ENCODE results near the gene C9orf85.
"Not testable (repeated sequence)": the region's sequence is repeated elsewhere in the genome, so short reads cannot be mapped to it uniquely, and the experiment has no call there.

The C9orf85 gene

DNA sequence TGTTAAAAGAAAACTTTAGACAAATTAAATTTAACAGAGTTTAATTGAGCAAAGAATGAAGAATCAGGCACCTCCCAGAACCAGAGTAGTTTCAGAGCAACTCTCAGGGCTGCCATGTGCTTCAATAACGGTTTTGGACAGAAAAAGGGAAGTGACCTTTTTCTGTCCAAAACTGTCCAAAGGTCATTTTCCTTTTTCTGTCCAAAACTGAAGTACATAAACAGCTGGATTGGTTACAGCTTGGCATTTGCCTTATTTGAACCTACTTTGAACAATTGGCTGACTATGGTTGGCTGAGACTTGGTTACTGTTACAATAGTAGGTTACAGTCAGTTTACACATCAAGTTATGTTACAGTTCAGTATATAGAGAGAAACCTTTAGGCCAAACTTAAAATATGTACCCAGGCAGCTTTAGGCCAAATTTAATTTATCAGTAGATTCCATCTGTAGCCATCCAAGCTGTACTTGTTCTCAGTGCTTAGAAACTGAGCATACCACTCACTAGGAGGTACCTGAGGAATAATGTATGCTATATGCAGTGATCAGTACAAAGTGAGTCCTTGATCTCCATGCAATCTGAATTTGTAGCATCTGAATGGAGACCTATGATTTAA is 44.0 kb downstream of the C9orf85 start:
- H3K4me3 ChIP-seq (replicated peaks; ENCODE audit: insufficient read depth, low read length), result no peak overlapping the region
- peak overlapping the region; percentile 51 for H3K27ac ChIP-seq (replicated peaks)
- H3K27me3 ChIP-seq (ENCODE audit: insufficient read depth, poor library complexity, severe bottlenecking), result no peaks in the 10 kb centered on the region
- TF ChIP-seq REST (IDR thresholded peaks at IDR 0.05; ENCODE audit: insufficient replicate concordance, low read depth) (no peak), SPI1 (IDR thresholded peaks at IDR 0.05; ENCODE audit: borderline replicate concordance, low read depth) (peak; percentile 81), GABPA (IDR thresholded peaks at IDR 0.05; ENCODE audit: low read depth) (no peak), POLR2AphosphoS5 (IDR thresholded peaks at IDR 0.05; ENCODE audit: low read depth) (no peak)
- peak in 1 of 2 experiments; percentile 1 for DNase-seq (ENCODE audit: low read depth in 1 of 2, low spot score in 1 of 2)

- Histone ChIP-seq H3K27me3 (ENCODE audit: insufficient read depth, poor library complexity, severe bottlenecking) (no peaks in the 10 kb centered on the region), H3K27ac (replicated peaks) (no peak overlapping the region), H3K4me3 (replicated peaks; ENCODE audit: insufficient read depth, low read length) (no peak overlapping the region)
- DNase-seq (ENCODE audit: low read depth in 1 of 2, low spot score in 1 of 2), result no peak
- TF ChIP-seq GABPA (IDR thresholded peaks at IDR 0.05; ENCODE audit: low read depth) (no peak), SPI1 (IDR thresholded peaks at IDR 0.05; ENCODE audit: borderline replicate concordance, low read depth) (no peak), CTCF (IDR thresholded peaks at IDR 0.05; ENCODE audit: insufficient read depth, low read length) (no peak), REST (IDR thresholded peaks at IDR 0.05; ENCODE audit: insufficient replicate concordance, low read depth) (no peak), POLR2AphosphoS5 (IDR thresholded peaks at IDR 0.05; ENCODE audit: low read depth) (no peak)
These were observed 50.9 kb downstream of the C9orf85 start for GRCh38 chr9:71962328-71962727.

DNA sequence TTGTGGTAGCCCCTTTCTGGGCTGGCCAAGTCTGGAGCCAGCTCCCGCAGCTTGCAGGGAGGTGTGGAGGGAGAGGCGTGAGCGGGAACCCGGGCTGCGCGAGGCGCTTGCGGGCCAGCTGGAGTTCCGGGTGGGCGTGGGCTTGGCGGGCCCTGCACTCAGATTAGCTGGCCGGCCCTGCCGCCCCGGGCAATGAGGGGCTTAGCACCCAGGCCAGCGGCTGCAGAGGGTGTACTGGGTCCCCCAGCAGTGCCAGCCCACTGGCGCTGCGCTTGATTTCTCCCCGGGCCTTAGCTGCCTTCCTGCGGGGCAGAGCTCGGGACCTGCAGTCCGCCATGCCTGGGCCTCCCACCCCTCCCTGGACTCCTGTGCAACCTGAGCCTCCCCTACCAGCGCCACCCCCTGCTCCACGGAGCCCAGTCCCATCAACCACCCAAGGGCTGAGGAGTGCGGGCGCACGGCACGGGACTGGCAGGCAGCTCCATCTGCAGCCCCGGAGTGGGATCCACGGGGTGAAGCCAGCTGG is 52.1 kb downstream of the C9orf85 start:
- not testable (repeated sequence) for H3K4me3 ChIP-seq (replicated peaks; ENCODE audit: insufficient read depth, low read length); DNase-seq (ENCODE audit: low read depth in 1 of 2, low spot score in 1 of 2); H3K27me3 ChIP-seq (ENCODE audit: insufficient read depth, poor library complexity, severe bottlenecking); H3K27ac ChIP-seq (replicated peaks)

GRCh38 chr9:71965403-71965802 is 54.0 kb downstream of the C9orf85 start:
- DNase-seq (ENCODE audit: low read depth in 1 of 2, low spot score in 1 of 2), result no peak
- Histone ChIP-seq H3K4me3 (replicated peaks; ENCODE audit: insufficient read depth, low read length) (no peak overlapping the region), H3K27ac (replicated peaks) (no peak overlapping the region), H3K27me3 (ENCODE audit: insufficient read depth, poor library complexity, severe bottlenecking) (no peaks in the 10 kb centered on the region)
- TF ChIP-seq POLR2AphosphoS5 (IDR thresholded peaks at IDR 0.05; ENCODE audit: low read depth), result no peak
- TF ChIP-seq CTCF (IDR thresholded peaks at IDR 0.05; ENCODE audit: insufficient read depth, low read length), result no peak
- no peak for TF ChIP-seq REST (IDR thresholded peaks at IDR 0.05; ENCODE audit: insufficient replicate concordance, low read depth)
- TF ChIP-seq SPI1 (IDR thresholded peaks at IDR 0.05; ENCODE audit: borderline replicate concordance, low read depth), result no peak
- no peak for TF ChIP-seq GABPA (IDR thresholded peaks at IDR 0.05; ENCODE audit: low read depth)

All from HL-60 (cell line).